GM18519 (cell line): ENCODE measurements around the gene HOXA3.

Experiments
- ATAC-seq: cut with Tn5 transposase; IDR thresholded peaks from one replicate; pipeline ENCODE4 v1.9.1; 2021; ENCODE audit warnings: mild to moderate bottlenecking, moderate library complexity; ENCODE audit not compliant: unreplicated experiment, low FRiP score

Gene HOXA3

DNA sequence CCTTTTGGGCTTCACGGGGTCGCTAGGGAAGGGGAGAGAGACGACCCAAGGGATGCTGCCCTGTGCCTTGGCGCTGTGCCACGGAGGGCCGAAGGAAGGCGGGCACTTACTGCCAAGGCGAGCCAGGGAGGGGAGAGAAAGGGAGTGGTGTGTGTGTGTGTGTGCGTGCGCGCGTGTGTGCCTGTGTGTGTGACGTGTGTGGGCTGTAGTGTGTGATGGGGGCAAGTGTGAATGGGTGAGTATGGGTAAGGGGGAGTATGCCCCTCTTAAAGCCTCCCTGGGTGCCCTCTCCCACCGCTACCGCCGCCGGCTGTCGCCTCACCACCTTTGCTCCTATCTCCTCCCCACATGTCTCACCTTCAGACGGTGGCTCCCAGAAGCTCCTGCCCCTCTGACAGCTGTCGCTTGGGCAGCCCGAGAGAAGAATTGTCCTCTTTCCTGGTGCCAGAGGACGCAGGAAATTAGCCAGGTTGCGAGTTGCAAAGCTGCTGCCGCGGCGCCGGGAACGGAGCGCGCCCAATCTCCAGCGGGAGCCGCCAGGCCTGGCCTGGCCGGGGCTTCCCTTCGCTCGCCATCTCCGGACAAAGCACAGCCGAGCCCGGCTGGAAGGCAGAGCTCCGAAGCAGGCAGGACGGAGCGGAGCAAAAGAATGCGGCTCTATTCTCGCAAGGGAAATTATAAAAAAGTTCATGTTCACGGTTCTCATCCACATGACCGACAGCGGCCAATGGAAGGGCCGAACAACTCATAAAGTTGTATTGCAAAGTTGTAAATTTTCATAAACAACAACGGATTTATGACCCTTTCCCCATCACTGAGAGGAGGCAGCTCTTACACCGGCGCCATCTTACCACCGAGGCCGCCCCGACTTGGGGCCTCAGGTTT is at the start of gene HOXA3:
Gene HOXA3 (minus strand): TSS at position 653 of the 885 bp plus-strand sequence. CDS start 41,943 bp downstream, outside the sequence.
- no peak for ATAC-seq

- ATAC-seq: no peak
Measured at GRCh38 chr7:27201580-27202017, 49.2 kb upstream of the HOXA3 start.

DNA sequence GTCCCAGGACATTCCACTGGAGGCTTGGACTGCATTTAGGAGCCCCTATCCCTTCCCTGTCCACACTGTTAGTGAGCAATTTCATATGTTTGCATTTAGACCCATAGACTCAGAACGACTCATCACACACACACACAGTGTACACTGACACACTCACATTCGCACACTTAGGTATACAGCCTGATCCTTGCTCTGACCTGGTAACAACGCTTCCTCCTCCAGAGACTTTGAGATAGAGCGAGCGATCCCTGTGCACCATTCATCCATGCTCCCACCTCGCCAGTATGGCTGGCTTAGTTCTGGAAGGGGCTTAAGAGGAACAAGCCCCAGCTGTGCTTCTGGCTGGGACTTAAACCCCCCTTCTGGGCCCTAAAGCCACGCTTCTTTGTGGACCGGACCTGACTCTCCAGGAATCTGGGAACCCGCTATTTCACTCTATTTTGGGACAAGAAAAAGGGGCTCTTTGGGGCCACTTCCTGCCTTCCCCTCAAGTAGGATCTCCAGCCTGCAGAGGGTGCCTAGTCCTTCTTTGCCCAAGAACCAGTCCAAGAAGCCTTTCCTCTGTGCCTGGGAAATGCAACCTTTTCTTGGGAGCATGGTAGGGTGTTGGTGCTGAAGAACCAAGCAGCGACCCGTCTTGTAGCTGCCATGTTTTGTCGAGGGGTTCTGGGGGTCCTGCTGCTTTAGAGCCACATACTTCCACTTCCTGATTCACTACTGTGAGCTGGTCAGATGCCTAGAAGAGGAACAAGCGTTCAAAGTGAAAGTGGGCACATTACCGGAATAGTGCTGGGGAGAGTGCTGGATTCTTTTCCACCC is 48.6 kb upstream of the HOXA3 start:
- ATAC-seq: no peak

GRCh38 chr7:27199849-27200760 is 47.7 kb upstream of the HOXA3 start, which contains the start of gene HOXA13:
Gene HOXA13, minus strand, starts transcription at chr7:27200091. Its CDS starts 14 bp downstream, at chr7:27200077.
- ATAC-seq: no peak

- no peak for ATAC-seq
Measured at GRCh38 chr7:27198871-27199801, 46.8 kb upstream of the HOXA3 start.

DNA sequence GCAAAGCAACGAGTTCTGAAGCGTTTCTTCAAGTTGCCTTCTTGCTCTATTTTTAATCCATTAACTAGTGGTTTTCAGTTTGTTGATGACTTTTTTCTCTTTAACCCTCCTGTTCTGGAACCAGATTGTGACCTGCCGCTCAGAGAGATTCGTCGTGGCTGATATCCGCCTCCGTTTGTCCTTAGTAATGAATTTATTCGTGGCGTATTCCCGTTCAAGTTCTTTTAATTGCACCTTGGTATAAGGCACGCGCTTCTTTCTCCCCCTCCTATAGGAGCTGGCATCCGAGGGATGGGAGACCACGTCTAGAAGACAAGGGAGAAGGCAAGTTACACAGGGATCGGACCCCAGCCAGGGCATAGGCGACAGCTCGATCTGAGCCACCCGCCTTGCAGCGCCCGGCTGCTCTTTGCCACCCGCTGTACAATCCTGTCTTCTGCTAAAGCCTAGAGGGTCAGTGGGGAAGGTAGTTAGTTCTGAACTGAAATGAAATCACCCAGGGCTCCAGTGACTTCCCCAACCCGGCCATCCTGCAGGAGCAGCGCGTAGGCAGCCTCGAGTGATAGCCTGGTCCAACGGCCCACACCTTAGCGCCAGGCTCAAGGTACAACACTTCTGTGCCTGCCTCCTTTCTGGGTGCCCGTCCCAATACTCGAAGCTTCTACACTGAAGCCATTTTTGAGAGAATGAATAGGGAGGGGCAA is 45.9 kb upstream of the HOXA3 start:
- no peak for ATAC-seq

DNA sequence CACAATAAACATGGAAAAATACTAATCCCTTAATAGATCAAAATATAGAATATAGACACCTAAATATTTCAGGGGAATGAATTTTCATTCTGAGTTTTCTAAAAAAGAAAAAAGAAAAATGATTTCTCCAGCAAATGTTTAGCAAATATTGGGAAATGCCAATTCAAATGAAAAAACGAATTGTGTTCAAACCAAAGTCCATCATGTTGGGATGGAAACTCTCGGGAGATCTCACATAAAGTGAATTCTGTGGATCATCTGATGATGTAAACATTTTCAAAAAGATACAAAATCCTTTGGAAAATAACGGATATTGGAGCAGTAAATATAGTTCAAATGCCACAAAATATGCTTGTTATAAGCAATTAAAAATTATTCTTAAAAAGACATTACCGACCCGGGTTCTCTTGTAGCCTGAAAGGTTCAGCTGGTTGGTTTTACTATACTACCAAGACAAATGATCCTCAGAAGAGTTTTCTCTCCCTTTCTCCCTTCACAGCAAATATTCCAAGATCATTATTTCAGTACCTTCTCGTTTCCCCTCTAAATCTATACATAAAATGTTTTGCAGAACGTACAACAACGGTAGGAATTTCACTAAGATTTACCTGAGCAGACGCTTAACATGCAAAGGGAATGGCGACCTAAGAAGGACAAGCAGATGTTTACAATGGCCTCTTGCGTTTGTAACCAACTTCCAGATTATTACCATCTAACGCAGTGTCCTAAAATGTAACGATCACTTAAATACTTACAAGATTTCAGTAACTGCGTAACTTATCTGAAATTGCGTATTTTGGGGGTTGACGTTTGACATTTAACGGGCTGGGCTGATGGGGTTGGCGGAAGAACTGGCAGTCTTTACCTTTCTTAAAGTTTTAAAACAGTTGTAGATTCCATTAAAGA is 45.0 kb upstream of the HOXA3 start:
- ATAC-seq: no peak

DNA sequence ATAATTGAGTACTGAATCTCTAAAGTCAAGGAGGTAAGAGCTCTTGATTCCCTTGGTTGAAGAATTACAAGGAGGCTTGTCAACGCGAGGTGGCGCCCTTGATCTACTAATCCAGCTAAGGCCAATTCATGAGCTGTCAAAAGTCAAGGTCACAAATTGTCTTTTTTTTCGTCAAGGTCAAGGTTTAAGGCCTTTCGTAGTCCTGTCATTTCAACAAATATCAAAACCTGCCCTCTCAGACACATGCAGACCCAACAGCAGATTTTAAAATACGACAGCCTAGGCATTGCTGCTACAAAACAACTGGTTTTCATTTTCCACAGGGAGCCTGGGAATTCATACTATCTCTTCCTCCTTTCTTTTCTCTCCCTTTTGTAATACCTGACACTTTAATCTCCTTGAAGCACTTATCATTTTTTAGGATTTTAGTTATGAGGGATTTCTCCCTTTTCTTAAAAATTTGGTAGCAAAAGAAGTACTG is 43.9 kb upstream of the HOXA3 start:
- no peak for ATAC-seq

DNA sequence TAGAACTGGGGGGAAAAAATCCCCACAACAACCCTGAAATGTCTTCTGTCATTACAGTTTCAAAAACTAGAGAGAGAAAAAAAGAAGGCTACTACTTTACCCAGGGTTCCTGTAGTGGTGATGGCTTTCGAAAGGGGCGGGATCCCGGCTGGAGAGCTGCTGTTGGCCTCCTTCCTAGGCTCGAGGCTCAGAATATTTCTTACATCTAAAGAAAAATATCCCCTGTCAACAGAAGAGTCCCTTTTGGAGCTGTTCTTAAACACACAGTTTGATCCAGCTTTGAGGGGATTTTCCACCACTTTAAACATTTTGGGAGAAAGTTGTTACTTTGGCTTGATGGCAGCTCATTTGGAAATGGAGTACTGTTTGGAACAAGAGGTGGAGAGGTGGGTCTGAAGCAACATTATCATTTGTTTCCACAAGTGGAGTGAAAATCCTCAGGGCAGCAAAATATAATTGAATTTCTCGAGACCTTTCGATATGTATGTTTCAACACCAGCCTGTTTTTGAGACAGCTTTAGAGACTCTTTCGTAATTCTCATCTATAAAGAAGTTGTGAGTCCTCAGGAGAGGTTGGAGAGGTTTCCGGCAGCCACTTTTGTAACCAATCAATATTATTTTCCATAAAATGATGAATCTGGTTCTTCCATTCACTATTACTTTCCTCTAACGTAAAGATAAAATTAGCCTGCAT is 42.5 kb upstream of the HOXA3 start:
- no peak for ATAC-seq

DNA sequence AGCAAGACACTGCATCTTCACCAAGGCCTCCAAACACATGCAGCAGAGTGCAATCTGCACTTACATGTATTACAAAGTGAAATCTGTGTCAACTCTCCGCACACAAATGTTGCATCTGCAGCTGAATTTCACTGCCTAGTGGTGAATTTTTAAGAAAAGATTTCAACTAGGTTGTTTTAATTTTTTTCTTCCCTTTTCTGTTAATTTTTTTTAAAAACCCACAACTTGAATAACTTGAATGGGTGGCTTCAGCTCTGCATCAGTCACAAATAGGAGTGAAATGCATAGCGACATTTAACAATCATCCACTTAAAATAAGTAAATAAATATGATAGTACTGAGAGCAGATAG is 41.6 kb upstream of the HOXA3 start:
- ATAC-seq: no peak

- no peak for ATAC-seq
Measured at GRCh38 chr7:27193335-27194001, 41.1 kb upstream of the HOXA3 start.

DNA sequence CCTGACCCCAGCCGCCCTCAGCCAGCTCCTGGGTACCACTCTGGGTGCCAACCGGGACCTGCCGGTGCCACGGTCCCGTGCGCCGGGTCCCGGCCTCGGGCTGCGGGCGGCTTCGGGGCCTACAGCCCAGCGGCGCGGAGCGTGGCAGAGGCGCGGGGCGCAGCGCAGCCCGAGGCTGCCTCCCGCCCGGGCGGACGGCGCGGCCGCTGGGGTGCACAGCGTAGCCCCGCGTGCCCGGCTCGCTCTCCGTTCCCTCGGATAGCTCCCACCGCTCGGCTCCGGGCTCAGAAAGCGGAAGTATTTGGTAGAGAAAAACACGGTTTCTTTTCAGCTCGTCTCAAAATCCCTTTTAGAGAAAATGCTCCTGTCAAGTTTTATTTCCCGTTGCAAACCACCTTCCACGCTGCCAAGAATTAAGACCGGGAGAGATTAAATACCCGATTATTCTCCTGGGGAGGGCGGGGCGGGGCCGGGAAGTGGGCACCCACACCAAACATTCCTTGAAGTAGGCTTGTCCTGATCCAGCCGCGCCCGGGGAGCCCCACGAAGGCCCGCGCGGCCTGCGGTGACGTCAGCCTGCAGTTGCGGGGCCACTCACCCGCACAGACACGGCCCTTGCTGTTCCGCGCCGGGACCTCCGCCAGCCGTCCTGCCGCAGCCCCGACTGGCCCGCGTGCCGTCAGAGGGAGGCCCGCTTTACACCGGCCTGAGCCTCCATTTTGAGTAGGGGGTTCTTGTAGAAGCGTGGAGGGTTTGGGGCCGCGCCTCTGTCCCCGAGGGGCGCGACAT is 40.4 kb upstream of the HOXA3 start:
- ATAC-seq: no peak

DNA sequence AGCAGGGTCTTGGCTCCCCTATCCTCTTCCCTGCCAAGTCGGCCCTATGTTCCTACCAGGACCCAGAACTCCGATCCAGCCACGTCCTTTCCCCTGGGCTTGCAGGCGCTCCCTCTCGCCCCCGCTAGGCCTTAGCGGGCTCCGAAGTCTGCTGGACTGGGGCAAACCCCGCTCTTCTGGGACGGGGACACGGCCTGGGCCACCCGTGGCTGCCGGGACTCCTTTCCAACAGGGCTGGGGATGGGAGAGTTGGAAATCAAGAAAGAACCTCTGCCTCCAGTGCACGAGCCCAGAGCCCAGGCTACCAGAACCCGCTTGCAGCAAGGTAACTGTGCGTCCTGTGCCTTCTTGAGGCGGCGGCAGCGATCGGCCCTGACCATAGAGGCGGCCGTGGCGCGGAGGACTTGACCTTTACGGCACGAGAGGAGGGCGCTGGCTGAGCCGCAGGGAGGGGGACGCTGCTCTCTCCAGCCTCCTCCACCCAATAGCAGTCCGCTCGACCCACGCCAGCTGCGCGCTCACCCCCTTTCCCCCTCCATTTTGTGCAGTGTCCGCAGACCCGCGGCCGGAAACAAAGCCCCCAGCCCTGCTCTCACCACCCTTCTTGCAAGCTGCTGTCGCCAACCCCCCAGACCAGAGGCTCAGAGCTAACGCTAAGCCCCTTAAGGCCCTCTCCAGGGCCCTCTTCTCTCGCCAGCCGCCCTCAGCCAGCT is 39.6 kb upstream of the HOXA3 start:
- ATAC-seq: no peak

DNA sequence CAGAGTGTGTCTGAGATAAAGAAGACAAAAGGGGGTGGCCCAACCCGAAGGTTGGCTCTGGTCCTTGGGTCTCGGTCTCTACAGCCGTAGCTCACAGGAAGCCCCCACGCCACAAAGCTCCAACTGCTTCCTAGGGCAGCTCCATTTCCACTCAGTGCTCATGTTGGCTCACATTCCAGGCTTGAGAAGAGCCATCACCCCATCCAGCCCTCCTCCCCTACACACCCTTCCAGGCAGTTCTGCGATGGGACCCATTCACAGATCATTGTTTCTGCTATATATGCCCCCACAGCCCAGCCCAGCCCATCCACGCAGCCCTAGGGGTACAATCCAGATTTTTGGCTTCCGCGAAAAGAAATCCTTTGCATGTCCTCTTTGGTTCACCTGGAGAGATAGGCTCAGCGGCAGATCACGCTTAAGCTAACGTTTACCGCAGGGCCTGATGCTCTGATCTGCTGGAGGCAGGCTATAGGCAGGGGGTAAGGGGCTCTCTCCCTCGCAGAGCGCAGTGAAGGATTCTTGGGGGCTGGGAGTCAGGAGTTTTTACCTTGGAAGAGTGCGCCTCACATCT is 38.9 kb upstream of the HOXA3 start:
- no peak for ATAC-seq
